HCT116 (cell line): Measurements from ENCODE around the gene PYDC2. TPM values are rescaled to one million over a fixed set of nuclear protein-coding genes. Genes with fewer than 3 reads are reported as not detected.

Experiments
- ATAC-seq: fragments of 200-7000 bp; cut with Tn5 transposase; 2 replicates; pipeline ENCODE4 v1.9.1; 2020; ENCODE audit warnings: mild to moderate bottlenecking, moderate library complexity
- BruUV-seq: library from RNA; stranded (reverse); fragments of 400-500 nt; replicated peaks from 2 replicates; lab custom pipeline; 2021; lab: Mats Ljungman, UMichigan
- CTCF ChIA-PET: fragments of 300-600 bp; sonication (Branson Sonifier 250); formaldehyde crosslinking; loops from one replicate; lab custom pipeline; 2021; ENCODE audit warnings: antibody characterized with exemption; lab: Charles Lee
- POLR2A ChIA-PET: fragments of 300-600, 350-600 bp; sonication (Branson Sonifier 250); formaldehyde crosslinking; loops from one replicate; lab custom pipeline; 2021; ENCODE audit warnings: antibody characterized with exemption; lab: Charles Lee
- RAD21 ChIA-PET, 2 experiments: fragments of 300-600 bp; sonication (Branson Sonifier 250); formaldehyde crosslinking; loops; one replicate each; lab custom pipeline; 2023; ENCODE audit warnings: low total read pairs in 2 of 2; ENCODE audit not compliant: uncharacterized antibody in 2 of 2, unreplicated experiment in 2 of 2, low non-redundant PET in 1 of 2; lab: Charles Lee
- DNase-seq: peaks from one replicate; pipeline ENCODE4 v3.0.0-alpha.2; 2010; ENCODE audit warnings: low read depth, low spot score
- H2AFZ ChIP-seq: fragments of 200-600 bp; shearing (Covaris generic), sonication (generic); 2 replicates; pipeline ENCODE4 v1.6.1; 2017; ENCODE audit warnings: low read depth, mixed run types, mixed read lengths, antibody characterized with exemption, low read length; ENCODE audit not compliant: poor library complexity, severe bottlenecking
- H3K27ac ChIP-seq: 2 replicates; pipeline ENCODE4 v1.5.1; 2012; ENCODE audit warnings: low read depth, low read length
- H3K27me3 ChIP-seq: fragments of 200-600 bp; sonication (generic); 2 replicates; pipeline ENCODE4 v1.6.1; 2016; ENCODE audit warnings: mixed run types, low read length, mixed read lengths; ENCODE audit not compliant: insufficient read depth
- H3K36me3 ChIP-seq, 2 experiments: fragments of 200-500 bp in 1 of 2; fragments of 200-600 bp in 1 of 2; sonication (Bioruptor generic) in 1 of 2; sonication (generic) in 1 of 2; 2 replicates each; pipeline versions ENCODE4 v1.5.1 to v1.6.1; 2014 to 2016; ENCODE audit warnings: low read length in 2 of 2, inconsistent platforms in 1 of 2, mixed read lengths in 1 of 2, mixed run types in 1 of 2; ENCODE audit not compliant: insufficient read depth in 2 of 2, control insufficient read depth in 1 of 2
- H3K4me1 ChIP-seq, 2 experiments: fragments of 200-600 bp in 1 of 2; sonication (generic) in 1 of 2; 2 replicates each; pipeline versions ENCODE4 v1.5.1 to v1.6.1; 2012 to 2017; ENCODE audit warnings: low read length in 2 of 2, inconsistent platforms in 1 of 2, mild to moderate bottlenecking in 1 of 2, mixed read lengths in 1 of 2, mixed run types in 1 of 2, moderate library complexity in 1 of 2; ENCODE audit not compliant: insufficient read depth in 2 of 2, control insufficient read depth in 1 of 2
- H3K4me2 ChIP-seq: fragments of 200-600 bp; sonication (generic); 2 replicates; pipeline ENCODE4 v1.6.1; 2017; ENCODE audit warnings: mixed run types, low read length, mixed read lengths
- H3K4me3 ChIP-seq, 2 experiments: fragments of 200-600 bp in 1 of 2; sonication (generic) in 1 of 2; replicated peaks in 1 of 2; 2 replicates each; pipeline ENCODE4 v1.5.1; 2011 to 2016; ENCODE audit warnings: low read length in 2 of 2, control low read depth in 1 of 2, low read depth in 1 of 2, mild to moderate bottlenecking in 1 of 2, mixed read lengths in 1 of 2, mixed run types in 1 of 2
- H3K79me2 ChIP-seq: fragments of 200-600 bp; sonication (generic); 2 replicates; pipeline ENCODE4 v1.6.1; 2017; ENCODE audit warnings: mild to moderate bottlenecking, mixed run types, low read length, moderate library complexity, mixed read lengths; ENCODE audit not compliant: insufficient read depth
- H3K9ac ChIP-seq: fragments of 200-600 bp; sonication (generic); 2 replicates; pipeline ENCODE4 v1.6.1; 2016; ENCODE audit warnings: low read length, mixed read lengths
- H3K9me2 ChIP-seq: fragments of 200-600 bp; sonication (generic), shearing (Covaris generic); 2 replicates; pipeline ENCODE4 v1.6.1; 2017; ENCODE audit warnings: mixed run types, mild to moderate bottlenecking, moderate library complexity; ENCODE audit not compliant: insufficient read depth
- H3K9me3 ChIP-seq, 2 experiments: fragments of 200-500 bp in 1 of 2; fragments of 200-600 bp in 1 of 2; sonication (Bioruptor generic) in 1 of 2; sonication (generic) in 1 of 2; 2 replicates each; pipeline ENCODE4 v1.6.1; 2014 to 2017; ENCODE audit warnings: low read length in 2 of 2, mixed read lengths in 2 of 2, inconsistent platforms in 1 of 2, low read depth in 1 of 2, mild to moderate bottlenecking in 1 of 2, mixed run types in 1 of 2, moderate library complexity in 1 of 2; ENCODE audit not compliant: control insufficient read depth in 1 of 2, insufficient read depth in 1 of 2
- H4K20me1 ChIP-seq: fragments of 200-600 bp; sonication (generic), shearing (Covaris generic); 2 replicates; pipeline ENCODE4 v1.6.1; 2017; ENCODE audit warnings: mixed run types, mild to moderate bottlenecking, moderate library complexity; ENCODE audit not compliant: insufficient read depth
- ATF3 ChIP-seq: IDR thresholded peaks from 2 replicates; pipeline ENCODE4 v1.6.1; 2012
- CBX3 ChIP-seq: IDR thresholded peaks from 2 replicates; pipeline ENCODE4 v1.6.1; 2012; ENCODE audit warnings: low read depth
- CTCF ChIP-seq, 3 experiments: fragments of 200-600 bp in 1 of 3; sonication (generic) in 1 of 3; IDR thresholded peaks in 2 of 3; conservative IDR thresholded peaks in 1 of 3; 2 replicates each; pipeline ENCODE4 v1.5.1; 2012 to 2017; ENCODE audit warnings: low read depth in 2 of 3, low read length in 2 of 3, antibody characterized with exemption in 1 of 3, borderline replicate concordance in 1 of 3, control low read depth in 1 of 3, mild to moderate bottlenecking in 1 of 3, mixed read lengths in 1 of 3, mixed run types in 1 of 3, moderate library complexity in 1 of 3; ENCODE audit not compliant: insufficient read depth in 1 of 3
- ELF1 ChIP-seq: IDR thresholded peaks from 2 replicates; pipeline ENCODE4 v1.6.1; 2012; ENCODE audit warnings: low read depth, borderline replicate concordance
- EZH2 ChIP-seq: fragments of 200-600 bp; sonication (generic); IDR thresholded peaks from 2 replicates; pipeline ENCODE4 v1.6.1; 2017; ENCODE audit warnings: antibody characterized with exemption, mixed run types
- EZH2phosphoT487 ChIP-seq: fragments of 200-600 bp; IDR thresholded peaks from 2 replicates; pipeline ENCODE4 v1.6.1; 2018; ENCODE audit warnings: antibody characterized with exemption, borderline replicate concordance
- POLR2A ChIP-seq: IDR thresholded peaks from 2 replicates; pipeline ENCODE4 v1.7.0; 2011; ENCODE audit warnings: borderline replicate concordance; ENCODE audit not compliant: insufficient read depth, insufficient read length; ENCODE audit errors: extremely low read depth
- RAD21 ChIP-seq: IDR thresholded peaks from 2 replicates; pipeline ENCODE4 v1.6.1; 2012; ENCODE audit warnings: low read depth, mild to moderate bottlenecking
- SIN3A ChIP-seq: IDR thresholded peaks from 2 replicates; pipeline ENCODE4 v1.6.1; 2012; ENCODE audit warnings: low read depth
- SP1 ChIP-seq: IDR thresholded peaks from 2 replicates; pipeline ENCODE4 v1.6.1; 2012; ENCODE audit warnings: low read depth
- SRF ChIP-seq: IDR thresholded peaks from 2 replicates; pipeline ENCODE4 v1.6.1; 2012; ENCODE audit warnings: low read depth
- TCF7L2 ChIP-seq: IDR thresholded peaks from 2 replicates; pipeline ENCODE4 v1.7.0; 2011; ENCODE audit warnings: borderline replicate concordance, inconsistent platforms; ENCODE audit not compliant: insufficient read depth, insufficient read length; ENCODE audit errors: extremely low read depth
- YY1 ChIP-seq: IDR thresholded peaks from 2 replicates; pipeline ENCODE4 v1.6.1; 2011; ENCODE audit warnings: low read length, low read depth, moderate library complexity, mild to moderate bottlenecking; ENCODE audit not compliant: insufficient replicate concordance; ENCODE audit errors: extremely low read depth
- ZBTB33 ChIP-seq: IDR thresholded peaks from 2 replicates; pipeline ENCODE4 v1.6.1; 2011; ENCODE audit warnings: mild to moderate bottlenecking, low read length, moderate library complexity; ENCODE audit not compliant: insufficient replicate concordance; ENCODE audit errors: extremely low read depth
- ZFX ChIP-seq: fragments of 450-650 bp; IDR thresholded peaks from 2 replicates; pipeline ENCODE4 v1.6.1; 2017
- ZNF274 ChIP-seq: fragments of 200-500 bp; sonication (Bioruptor generic); IDR thresholded peaks from 2 replicates; pipeline ENCODE4 v1.6.1; 2014; ENCODE audit warnings: mild to moderate bottlenecking, low read depth, low read length, inconsistent platforms
- intact Hi-C: fragments of 100-400 bp; cut with micrococcal nuclease; formaldehyde crosslinking; loops from 2 replicates; pipeline ENCODE4 v1.10.0; 2022
- total RNA-seq: library from RNA; stranded (reverse); gene quantifications from one replicate; pipeline ENCODE4 v1.2.1, GENCODE V29; 2021; ENCODE audit not compliant: unreplicated experiment

PYDC2 gene
- total RNA-seq, 1 experiment from 2014 or later: not detected

GRCh38 chr3:191428177-191428576 lies 32.8 kb upstream of the PYDC2 start:
- no peak overlapping the region for H3K4me3 ChIP-seq
- H3K9ac ChIP-seq: no peak overlapping the region
- H3K9me3 ChIP-seq: no peaks in the 10 kb centered on the region
- TF ChIP-seq ATF3 (no peak), ZFX (no peak), SRF (no peak), EZH2 (no peak), CTCF (IDR thresholded peaks at IDR 0.05 in 2 of 3, conservative IDR thresholded peaks at IDR 0.05 in 1 of 3; ENCODE audit: borderline replicate concordance in 1 of 3, insufficient read depth in 1 of 3, low read depth in 2 of 3, low read length in 2 of 3) (no peak), ELF1 (no peak), POLR2A (no peak), SP1 (no peak), EZH2phosphoT487 (no peak), TCF7L2 (no peak), SIN3A (no peak), ZNF274 (no peak), RAD21 (no peak), ZBTB33 (no peak), CBX3 (no peak), YY1 (no peak)
- no peaks in the 10 kb centered on the region for H3K9me2 ChIP-seq
- no peaks in the 10 kb centered on the region for H3K79me2 ChIP-seq
- BruUV-seq: no TSS peak
- no peak for DNase-seq
- H3K4me1 ChIP-seq: no peaks in the 10 kb centered on the region
- ChIA-PET POLR2A (no interaction called here), CTCF (no interaction called here), RAD21 (no interaction called here)
- no peak overlapping the region for H3K27ac ChIP-seq
- H3K36me3 ChIP-seq: no peaks in the 10 kb centered on the region
- no peaks in the 10 kb centered on the region for H3K27me3 ChIP-seq
- H4K20me1 ChIP-seq: no peaks in the 10 kb centered on the region
- H2AFZ ChIP-seq: no peak overlapping the region
- ATAC-seq: no peak
- H3K4me2 ChIP-seq: no peak overlapping the region
- intact Hi-C loops: no loop called here
